GM10847 (cell line): Measurements from ENCODE around the gene RALB.

Experiments used
- POLR2A ChIP-seq: IDR thresholded peaks from 2 replicates; pipeline ENCODE4 v1.6.1; 2011; ENCODE audit not compliant: insufficient read length; ENCODE audit errors: extremely low read depth

Gene RALB

DNA sequence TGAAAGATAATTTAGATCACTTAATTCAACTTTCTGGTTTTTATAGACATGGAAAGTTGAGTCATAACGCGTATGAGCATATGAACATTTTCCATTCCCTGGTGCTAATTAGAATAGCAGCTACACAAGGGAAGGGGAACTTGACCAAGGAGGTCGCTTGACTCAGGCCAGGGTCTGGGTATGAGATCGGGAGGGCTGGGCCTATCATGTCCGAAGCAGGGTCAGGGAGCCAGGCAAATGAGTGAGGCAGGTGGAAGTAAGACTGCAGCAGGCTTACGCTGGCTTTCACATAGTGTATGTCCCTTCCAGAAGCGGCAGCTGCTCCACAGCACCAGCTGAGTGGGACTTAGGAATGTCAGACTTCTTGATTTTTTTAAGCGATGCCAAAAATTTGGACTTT lies 14.7 kb downstream of the RALB start:
- no peak for TF ChIP-seq POLR2A

GRCh38 chr2:120269076-120269744 lies 16.6 kb downstream of the RALB start:
- TF ChIP-seq POLR2A = no peak

GRCh38 chr2:120269816-120270215 lies 17.2 kb downstream of the RALB start:
- TF ChIP-seq POLR2A = no peak

DNA sequence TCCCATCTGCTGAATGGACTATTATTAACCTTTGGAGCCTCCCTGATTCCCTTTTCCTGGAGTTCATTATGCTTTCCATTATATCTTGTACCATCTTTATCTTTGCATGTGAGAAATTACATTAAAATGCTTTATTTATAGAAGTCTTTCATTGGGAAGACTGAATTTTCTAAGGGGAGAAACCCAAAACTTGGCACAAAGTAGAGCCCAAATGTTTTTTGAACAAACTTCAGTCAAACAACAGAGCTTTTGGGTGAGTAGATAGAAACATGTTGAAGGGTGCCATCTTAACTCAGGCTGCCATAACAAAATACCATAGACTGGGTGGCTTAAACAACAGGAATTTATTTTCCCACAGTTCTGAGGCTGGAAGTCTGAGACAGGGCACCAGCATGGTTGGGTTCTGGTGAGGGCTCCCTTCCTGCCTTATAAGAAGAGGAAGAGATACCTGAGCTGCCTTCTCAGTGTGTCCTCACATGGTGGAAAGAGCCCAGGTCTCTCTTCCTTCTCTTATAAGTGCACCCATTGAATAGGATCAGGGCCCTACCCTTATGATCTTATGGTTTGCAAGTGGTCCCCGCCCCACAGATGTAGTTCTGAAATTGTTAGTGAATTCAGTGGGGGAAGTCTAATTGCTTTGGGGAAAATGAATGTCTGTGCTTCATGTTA lies 19.2 kb downstream of the RALB start:
- TF ChIP-seq POLR2A = no peak

DNA sequence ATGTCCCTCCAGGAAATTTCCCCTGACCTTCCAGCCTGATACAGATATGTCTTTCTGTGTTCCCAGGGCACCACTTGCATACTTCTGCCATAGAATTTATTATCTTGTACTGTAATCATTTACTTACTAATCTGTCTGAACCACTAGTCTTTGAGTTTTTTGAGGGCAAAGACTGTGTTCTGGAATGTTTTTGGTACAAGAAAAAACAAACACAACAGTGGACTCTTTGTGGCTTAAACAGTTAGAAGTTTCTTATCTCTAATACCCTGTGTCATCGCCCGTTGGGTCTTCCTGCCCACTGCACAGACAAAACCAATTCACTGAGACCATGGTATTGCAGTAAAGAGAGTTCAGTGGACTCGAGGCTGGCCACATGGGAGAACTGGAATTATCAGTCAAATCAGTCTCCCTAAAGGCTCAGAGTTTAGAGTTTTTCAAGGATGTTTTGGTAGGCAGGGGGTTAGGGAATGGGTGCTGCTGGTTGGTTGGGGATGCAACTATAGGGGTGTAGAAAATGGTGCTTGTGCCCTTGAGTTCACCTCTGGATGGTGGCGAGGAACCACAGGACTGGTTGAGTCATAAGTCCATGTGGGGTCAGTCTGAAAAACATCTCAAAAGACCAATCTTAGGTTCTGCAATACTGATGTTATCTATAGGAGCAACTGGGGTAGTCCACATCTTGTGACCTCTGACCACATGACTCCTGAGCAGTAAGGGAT lies 20.3 kb downstream of the RALB start:
- TF ChIP-seq POLR2A = no peak

DNA sequence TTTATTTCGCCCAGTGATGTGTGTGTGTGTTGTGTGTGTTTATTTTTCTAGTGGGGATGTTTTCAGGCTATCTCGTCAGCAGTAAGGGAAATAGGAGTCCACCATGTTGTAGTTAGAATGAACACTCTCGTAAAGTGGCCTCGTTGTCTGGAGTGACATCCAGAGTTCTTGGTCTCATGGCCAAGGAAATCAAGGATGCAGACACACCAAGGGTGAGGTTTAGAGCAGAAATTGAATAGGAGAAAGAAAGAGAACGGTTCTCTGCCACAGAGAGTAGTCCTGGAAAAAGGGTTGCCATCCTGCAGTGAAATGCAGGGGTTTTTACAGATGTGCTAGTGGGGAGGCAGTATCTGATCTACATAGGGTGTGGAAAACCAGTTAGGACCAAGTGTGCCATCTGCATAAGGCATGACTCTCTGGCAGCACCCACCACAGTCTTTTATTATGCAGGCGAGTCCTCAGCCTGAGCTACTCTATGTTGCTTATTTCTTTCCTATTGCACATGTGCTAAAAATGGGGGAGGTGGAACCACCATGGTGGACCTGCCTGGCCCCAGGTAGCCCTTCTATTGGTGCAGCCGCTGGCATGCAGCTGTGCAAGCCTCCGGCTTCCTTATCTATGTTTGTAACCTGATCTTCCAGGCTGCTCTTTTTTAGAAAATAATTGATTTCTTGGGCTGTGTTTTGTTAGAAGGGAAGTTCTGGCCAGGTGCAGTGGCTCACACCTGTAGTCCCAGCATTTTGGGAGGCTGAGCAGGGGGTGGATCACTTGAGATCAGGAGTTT lies 23.2 kb downstream of the RALB start:
- TF ChIP-seq POLR2A = no peak

DNA sequence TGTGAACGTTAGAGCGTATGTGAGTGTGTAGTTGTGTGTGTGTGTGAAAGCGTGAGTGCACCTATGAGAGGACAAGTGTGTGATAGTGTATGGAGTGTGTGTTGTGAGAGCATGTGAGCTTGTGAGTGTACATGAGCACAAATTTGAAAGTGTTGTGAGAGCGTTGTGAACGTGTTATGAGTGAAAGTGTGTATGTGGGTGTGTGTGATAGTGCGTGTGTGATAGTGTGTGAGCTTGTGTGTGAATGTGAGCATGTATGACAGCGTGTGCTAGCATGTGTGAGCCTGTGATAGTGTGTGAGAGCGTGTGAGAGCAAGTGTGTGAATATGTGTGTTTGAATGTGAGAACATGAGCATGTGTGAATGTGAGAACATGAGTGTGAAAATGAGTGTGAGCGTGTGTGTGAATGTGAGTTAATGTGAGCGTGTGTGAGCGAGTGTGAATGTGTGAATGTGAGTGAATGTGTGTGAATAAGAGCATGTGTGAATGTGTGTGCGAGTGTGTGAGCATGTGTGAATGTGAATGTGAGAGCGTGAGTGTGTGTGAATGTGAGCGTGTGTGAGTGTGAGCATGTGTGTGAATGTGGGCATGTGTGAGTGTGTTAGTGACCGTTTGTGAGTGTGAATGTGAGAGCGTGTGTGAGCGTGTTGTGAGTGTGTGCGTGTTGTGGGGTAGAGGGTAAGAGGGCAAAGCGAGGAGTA lies 25.0 kb downstream of the RALB start:
- TF ChIP-seq POLR2A = no peak

GRCh38 chr2:120278901-120279300 lies 26.2 kb downstream of the RALB start:
- no peak for TF ChIP-seq POLR2A

DNA sequence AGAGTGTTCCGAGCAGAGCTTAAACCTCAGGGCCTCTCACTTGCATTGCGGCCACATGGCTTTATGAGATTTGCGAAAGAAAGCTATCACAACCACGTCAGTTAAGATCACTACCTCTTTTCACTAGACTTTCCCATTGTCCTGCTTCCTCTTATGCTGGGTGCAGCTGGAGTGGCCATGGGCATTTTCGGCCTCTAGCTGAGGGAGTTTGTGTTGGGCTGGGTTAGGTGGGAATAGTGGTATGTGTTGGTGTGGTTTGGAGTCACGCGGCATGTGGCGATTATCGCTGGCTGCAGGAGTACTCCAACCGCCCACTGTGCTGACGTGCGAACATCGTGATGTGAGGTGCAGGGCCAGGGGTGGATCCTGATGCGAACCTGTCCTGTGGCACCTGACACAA lies 27.1 kb downstream of the RALB start:
- TF ChIP-seq POLR2A = no peak

DNA sequence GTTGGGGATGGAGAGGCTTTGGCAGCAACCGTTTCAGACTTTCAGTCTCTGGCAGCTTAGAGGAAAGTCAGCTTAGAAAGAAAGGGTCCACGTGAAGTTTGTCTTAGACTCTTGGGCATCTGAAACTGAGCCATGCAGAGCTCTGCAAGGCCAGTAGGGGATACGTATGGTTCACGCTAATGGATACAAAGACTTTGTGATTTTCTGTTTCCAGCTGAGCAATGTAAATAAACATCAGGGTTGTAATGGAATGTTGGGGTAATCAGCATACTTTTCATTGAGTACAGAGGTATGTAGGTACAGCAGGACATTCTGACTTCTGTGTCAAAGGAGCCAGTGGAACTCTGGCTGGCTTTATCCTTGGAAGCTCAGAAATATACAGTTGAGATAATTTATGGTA lies 31.0 kb downstream of the RALB start:
- TF ChIP-seq POLR2A = no peak

- no peak for TF ChIP-seq POLR2A
These were observed 32.4 kb downstream of the RALB start for GRCh38 chr2:120285056-120285455.

DNA sequence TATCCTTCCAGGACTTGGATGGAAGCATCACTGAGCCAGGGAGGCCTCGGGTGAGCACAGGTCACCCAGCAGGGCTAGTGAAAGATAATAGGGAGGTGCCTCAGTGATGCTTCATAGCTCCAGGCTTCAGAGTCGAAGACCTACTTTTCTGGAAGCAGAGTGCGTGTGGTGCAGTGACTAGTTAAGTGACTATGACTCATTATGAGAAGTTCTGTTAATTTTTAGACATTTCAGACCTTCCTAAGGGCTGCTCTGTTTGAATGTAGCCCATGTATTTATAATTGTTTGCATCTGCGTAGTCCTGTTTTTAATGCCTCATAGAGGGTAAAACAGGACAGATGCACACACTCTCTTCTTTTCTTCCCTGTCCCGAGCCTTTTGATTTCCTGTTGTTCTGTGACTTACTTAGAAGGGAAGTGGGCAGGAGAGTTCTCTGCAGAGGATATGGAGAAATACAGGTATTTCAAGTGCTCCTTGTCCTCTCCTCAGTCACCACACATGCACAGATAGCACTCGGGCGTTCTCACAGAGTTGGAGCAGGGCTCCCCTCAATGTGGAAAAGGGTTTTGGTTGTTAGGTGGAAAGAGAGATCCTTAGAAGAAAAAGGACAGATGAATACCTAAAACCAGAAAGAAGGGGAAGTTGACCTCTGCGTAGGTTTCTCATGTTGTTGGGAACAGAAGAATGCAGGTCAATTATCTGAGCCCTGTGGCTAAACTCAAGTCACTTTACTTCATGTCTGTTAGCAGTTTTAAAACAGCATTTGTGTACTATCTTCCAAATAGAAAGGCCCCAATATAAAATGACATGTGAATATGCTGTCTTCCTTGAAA lies 34.7 kb downstream of the RALB start:
- TF ChIP-seq POLR2A = no peak

DNA sequence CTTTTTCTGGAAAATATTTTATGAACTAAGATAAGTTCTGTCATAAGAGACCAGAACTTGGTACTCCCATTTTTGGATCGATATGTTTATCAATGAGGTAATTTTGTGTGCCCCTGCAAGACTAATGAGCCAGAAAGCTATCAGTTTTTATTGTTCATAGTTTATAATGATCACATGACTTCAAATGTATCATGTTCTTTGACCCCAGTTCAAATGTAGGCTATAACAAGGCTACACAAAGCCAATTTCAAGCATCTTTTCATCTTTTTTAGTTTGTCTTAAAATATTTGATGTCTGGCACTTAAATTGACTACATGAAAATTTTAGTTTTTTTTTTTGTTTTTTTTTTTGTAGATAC lies 35.3 kb downstream of the RALB start:
- no peak for TF ChIP-seq POLR2A

DNA sequence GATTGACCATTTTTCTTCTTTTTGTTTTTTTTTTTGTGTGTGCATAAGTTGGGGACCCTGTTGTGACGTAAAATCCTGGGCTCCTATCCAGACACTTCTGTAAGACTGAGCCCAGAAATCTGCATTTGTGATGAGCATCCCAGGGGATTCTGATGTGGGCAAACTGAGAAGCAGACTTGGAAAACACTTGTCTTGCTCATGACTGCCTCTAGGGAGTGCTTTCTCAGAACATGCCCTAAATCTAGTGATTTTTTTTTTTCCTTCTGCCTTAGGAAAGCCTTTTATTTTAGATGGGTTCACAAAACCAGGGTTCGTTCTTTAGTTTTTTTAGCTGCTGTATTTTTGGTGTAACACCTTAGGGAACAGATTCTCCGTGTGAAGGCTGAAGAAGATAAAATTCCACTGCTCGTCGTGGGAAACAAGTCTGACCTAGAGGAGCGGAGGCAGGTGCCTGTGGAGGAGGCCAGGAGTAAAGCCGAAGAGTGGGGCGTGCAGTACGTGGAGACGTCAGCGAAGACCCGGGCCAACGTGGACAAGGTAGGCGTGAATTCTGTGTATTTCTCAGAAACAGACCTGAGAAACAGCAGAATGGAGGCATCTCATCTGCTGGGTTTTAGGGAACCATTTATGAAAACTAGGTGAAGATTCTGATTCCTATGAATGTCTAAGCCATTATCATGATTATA lies 36.7 kb downstream of the RALB start:
- TF ChIP-seq POLR2A = no peak
